HG02885 (cell line): ENCODE data around the gene SSR2.
A peak's percentile ranks its signal among the peaks of the same experiment; 100 is the strongest.
"Not testable (repeated sequence)": the region's sequence is repeated elsewhere in the genome, so short reads cannot be mapped to it uniquely, and the experiment has no call there.

Source experiments
- ATAC-seq: cut with Tn5 transposase; IDR thresholded peaks from one replicate; pipeline ENCODE4 v1.9.1; 2021; ENCODE audit warnings: mild to moderate bottlenecking; ENCODE audit not compliant: unreplicated experiment, poor library complexity

The SSR2 gene

GRCh38 chr1:156001021-156001661 is 19.6 kb downstream of the SSR2 start:
- no peak for ATAC-seq

GRCh38 chr1:155999964-156000363 is 20.8 kb downstream of the SSR2 start:
- ATAC-seq = no peak

- ATAC-seq = no peak
These were observed 24.6 kb downstream of the SSR2 start for GRCh38 chr1:155996166-155996565.

GRCh38 chr1:155993595-155993994 is 27.2 kb downstream of the SSR2 start:
- no peak for ATAC-seq

- ATAC-seq = no peak
These were observed 30.6 kb downstream of the SSR2 start for GRCh38 chr1:155990005-155990739.

GRCh38 chr1:155989242-155990004 is 31.3 kb downstream of the SSR2 start:
- ATAC-seq = no peak

GRCh38 chr1:155984903-155985645 is 35.7 kb downstream of the SSR2 start:
- ATAC-seq = not testable (repeated sequence)

GRCh38 chr1:155984341-155984740 is 36.4 kb downstream of the SSR2 start:
- ATAC-seq = no peak

- no peak for ATAC-seq
These were observed 37.3 kb downstream of the SSR2 start for GRCh38 chr1:155983191-155984024.

- ATAC-seq = no peak
These were observed 38.6 kb downstream of the SSR2 start for GRCh38 chr1:155982106-155982505.

- ATAC-seq = no peak
These were observed 39.3 kb downstream of the SSR2 start for GRCh38 chr1:155981266-155982088.

GRCh38 chr1:155979597-155980343 is 41.0 kb downstream of the SSR2 start:
- no peak for ATAC-seq

- no peak for ATAC-seq
These were observed 41.8 kb downstream of the SSR2 start for GRCh38 chr1:155978973-155979429.

GRCh38 chr1:155978325-155978972 is 42.3 kb downstream of the SSR2 start, which contains the start of gene ARHGEF2:
ARHGEF2 (minus strand) TSS chr1:155978547; CDS start chr1:155978427, 120 bp downstream.
- ATAC-seq = peak; percentile 64

- ATAC-seq = no peak
These were observed 42.9 kb downstream of the SSR2 start for GRCh38 chr1:155977690-155978324.

- ATAC-seq = no peak
These were observed 43.6 kb downstream of the SSR2 start for GRCh38 chr1:155976913-155977689.
